GM23248 (cell line): ENCODE results near the gene LRRC7. TPM values are rescaled to one million over a fixed set of nuclear protein-coding genes. Genes with fewer than 3 reads are reported as not detected.

ENCODE experiments used
- DNase-seq: peaks from one replicate; pipeline ENCODE4 v3.0.0-alpha.2; 2015
- H2AFZ ChIP-seq: fragments of 200-600 bp; sonication (generic); 2 replicates; pipeline ENCODE4 v1.6.1; 2016; ENCODE audit warnings: antibody characterized with exemption
- H3F3A ChIP-seq: fragments of 200-600 bp; sonication (generic); 2 replicates; pipeline ENCODE4 v1.6.1; 2016; ENCODE audit warnings: mild to moderate bottlenecking, antibody characterized with exemption, mixed run types; ENCODE audit not compliant: insufficient read depth
- H3K27ac ChIP-seq: fragments of 200-600 bp; sonication (generic); 2 replicates; pipeline ENCODE4 v1.5.1; 2016; ENCODE audit warnings: mild to moderate bottlenecking
- H3K27me3 ChIP-seq: fragments of 200-600 bp; sonication (generic); replicated peaks from 2 replicates; pipeline ENCODE4 v1.6.1; 2016; ENCODE audit warnings: mild to moderate bottlenecking; ENCODE audit not compliant: insufficient read depth
- H3K36me3 ChIP-seq: fragments of 200-600 bp; sonication (generic); 2 replicates; pipeline ENCODE4 v1.6.1; 2016; ENCODE audit warnings: low read depth, mild to moderate bottlenecking
- H3K4me1 ChIP-seq: fragments of 200-600 bp; sonication (generic); 2 replicates; pipeline ENCODE4 v1.6.1; 2016; ENCODE audit warnings: mild to moderate bottlenecking; ENCODE audit not compliant: insufficient read depth
- H3K4me2 ChIP-seq: fragments of 200-600 bp; sonication (generic); one replicate; pipeline ENCODE4 v1.6.1; 2016; ENCODE audit warnings: mild to moderate bottlenecking; ENCODE audit not compliant: unreplicated experiment
- H3K4me3 ChIP-seq: fragments of 200-600 bp; sonication (generic); 2 replicates; pipeline ENCODE4 v1.5.1; 2016; ENCODE audit warnings: mild to moderate bottlenecking
- H3K79me2 ChIP-seq: fragments of 200-600 bp; sonication (generic); 2 replicates; pipeline ENCODE4 v1.6.1; 2016; ENCODE audit warnings: mild to moderate bottlenecking; ENCODE audit not compliant: insufficient read depth
- H3K9ac ChIP-seq: fragments of 200-600 bp; sonication (generic); 2 replicates; pipeline ENCODE4 v1.6.1; 2016; ENCODE audit warnings: mild to moderate bottlenecking
- H3K9me2 ChIP-seq: fragments of 200-600 bp; sonication (generic); 2 replicates; pipeline ENCODE4 v1.6.1; 2016; ENCODE audit warnings: mixed run types, mild to moderate bottlenecking, moderate library complexity; ENCODE audit not compliant: insufficient read depth
- H3K9me3 ChIP-seq: fragments of 200-600 bp; sonication (generic); one replicate; pipeline ENCODE4 v1.6.1; 2017; ENCODE audit warnings: low read depth
- H4K20me1 ChIP-seq: fragments of 200-600 bp; sonication (generic); 2 replicates; pipeline ENCODE4 v1.6.0; 2016; ENCODE audit not compliant: insufficient read depth
- EZH2 ChIP-seq: fragments of 200-600 bp; sonication (generic); IDR thresholded peaks from 2 replicates; pipeline ENCODE4 v1.6.1; 2018; ENCODE audit warnings: antibody characterized with exemption, mild to moderate bottlenecking; ENCODE audit not compliant: insufficient read depth, poor library complexity, severe bottlenecking
- EZH2phosphoT487 ChIP-seq: fragments of 200-600 bp; sonication (generic); IDR thresholded peaks from 2 replicates; pipeline ENCODE4 v1.6.1; 2018; ENCODE audit warnings: antibody characterized with exemption, moderate library complexity, mild to moderate bottlenecking, low read depth; ENCODE audit not compliant: insufficient read depth
- WGBS, 2 experiments: methylation state at CpG; one replicate each; pipeline ENCODE4 v1.1.6; 2015 to 2017; ENCODE audit warnings: low lambda C conversion rate in 2 of 2, low coverage in 1 of 2; ENCODE audit errors: missing lambda C conversion rate in 2 of 2; 5-methylcytosine and 5-hydroxymethylcytosine counted together
- in situ Hi-C: fragments of 300-500 bp; cut with MboI; formaldehyde crosslinking; loops from 2 replicates; pipeline ENCODE4 v1.15.0; 2020
- polyA plus RNA-seq: library from polyadenylated mRNA; unstranded; fragments of >200 nt; fragmentation: Nextera tagmentation; extraction: Ambion mirVana; gene quantifications from 2 replicates; pipeline ENCODE4 v1.2.1, GENCODE V29; 2016
- total RNA-seq: library from RNA; depleted of rRNA; stranded (reverse); fragments of >200 nt; shearing (Covaris generic); gene quantifications from 2 replicates; pipeline ENCODE4 v1.2.3, GENCODE V29; 2014

The LRRC7 gene
- total and polyA plus RNA-seq, 2 experiments from 2014 or later, result 0.29 TPM; not detected in 1

DNA sequence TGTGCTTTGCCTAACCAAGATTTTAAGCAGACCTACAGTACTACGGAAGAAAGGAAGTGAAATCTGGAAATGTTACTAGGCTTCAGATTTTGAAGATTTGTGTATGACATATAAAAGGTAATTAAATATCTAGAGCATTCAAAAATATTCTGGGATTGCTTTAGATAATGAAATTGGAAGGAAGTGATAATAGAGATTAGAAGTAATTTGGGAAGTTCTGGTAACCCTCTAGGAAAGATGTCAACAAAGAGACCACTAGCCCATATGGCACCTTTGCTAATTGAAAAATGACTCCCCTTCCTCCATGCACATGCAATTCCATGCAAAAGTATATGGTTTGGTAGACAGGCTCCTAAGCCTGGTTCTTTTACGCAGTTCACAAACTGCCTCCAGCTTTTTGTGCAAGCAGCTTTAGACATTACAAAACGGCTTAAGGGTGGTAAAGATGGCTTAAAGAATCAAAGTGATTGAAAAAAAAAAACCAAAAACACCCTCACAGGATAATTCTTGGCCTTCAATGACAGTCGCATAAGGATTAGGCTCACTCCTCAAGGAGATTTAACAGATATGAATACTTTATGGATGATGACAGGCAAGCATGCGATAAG lies 81.8 kb downstream of the LRRC7 start:
- H3K4me1 ChIP-seq, result no peaks in the 10 kb centered on the region
- no peaks in the 10 kb centered on the region for H3F3A ChIP-seq
- WGBS, 2 experiments, result 73 to 78% methylated on average over 5 of the region's 5 CpGs
- H3K79me2 ChIP-seq, result no peaks in the 10 kb centered on the region
- no peak overlapping the region for H2AFZ ChIP-seq
- no peak overlapping the region for H3K27ac ChIP-seq
- no peaks in the 10 kb centered on the region for H4K20me1 ChIP-seq
- H3K9ac ChIP-seq, result no peak overlapping the region
- TF ChIP-seq EZH2phosphoT487 (no peak), EZH2 (no peak)
- H3K9me3 ChIP-seq, result no peaks in the 10 kb centered on the region
- no peak overlapping the region for H3K4me2 ChIP-seq
- H3K4me3 ChIP-seq, result no peak overlapping the region
- H3K36me3 ChIP-seq, result no peaks in the 10 kb centered on the region
- in situ Hi-C loops, result no loop called here
- no peak for DNase-seq
- no peaks in the 10 kb centered on the region for H3K27me3 ChIP-seq
- H3K9me2 ChIP-seq, result no peaks in the 10 kb centered on the region

DNA sequence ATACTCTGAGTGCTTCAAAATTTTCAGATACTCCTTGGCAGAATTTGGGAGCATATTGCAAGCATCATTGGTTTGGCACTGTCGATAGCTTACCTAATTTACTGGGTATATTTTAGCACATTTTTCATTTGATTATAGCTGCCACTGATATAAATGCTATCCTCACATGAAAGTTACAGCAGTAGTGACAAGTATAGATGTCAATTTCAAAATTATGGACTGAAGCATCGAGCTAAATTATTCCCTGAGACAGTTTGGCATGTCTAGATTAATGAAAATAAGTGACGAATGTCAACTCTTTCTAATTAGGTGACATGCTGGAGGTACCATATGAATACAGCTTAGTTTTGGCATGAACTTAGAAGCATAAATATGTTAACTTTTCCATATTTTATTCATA lies 83.1 kb downstream of the LRRC7 start:
- TF ChIP-seq EZH2, result no peak
- TF ChIP-seq EZH2phosphoT487, result no peak
- no peaks in the 10 kb centered on the region for H3K9me2 ChIP-seq
- H3K4me3 ChIP-seq, result no peak overlapping the region
- H4K20me1 ChIP-seq, result no peaks in the 10 kb centered on the region
- H3K27me3 ChIP-seq, result no peaks in the 10 kb centered on the region
- no peaks in the 10 kb centered on the region for H3F3A ChIP-seq
- H3K9me3 ChIP-seq, result no peaks in the 10 kb centered on the region
- WGBS, 2 experiments, result 71 to 72% methylated on average over 3 of the region's 3 CpGs
- H3K36me3 ChIP-seq, result no peaks in the 10 kb centered on the region
- no peaks in the 10 kb centered on the region for H3K4me1 ChIP-seq
- no peak overlapping the region for H3K9ac ChIP-seq
- no peak for DNase-seq
- H2AFZ ChIP-seq, result no peak overlapping the region
- H3K27ac ChIP-seq, result no peak overlapping the region
- H3K79me2 ChIP-seq, result no peaks in the 10 kb centered on the region
- H3K4me2 ChIP-seq, result no peak overlapping the region
- in situ Hi-C loops, result no loop called here

DNA sequence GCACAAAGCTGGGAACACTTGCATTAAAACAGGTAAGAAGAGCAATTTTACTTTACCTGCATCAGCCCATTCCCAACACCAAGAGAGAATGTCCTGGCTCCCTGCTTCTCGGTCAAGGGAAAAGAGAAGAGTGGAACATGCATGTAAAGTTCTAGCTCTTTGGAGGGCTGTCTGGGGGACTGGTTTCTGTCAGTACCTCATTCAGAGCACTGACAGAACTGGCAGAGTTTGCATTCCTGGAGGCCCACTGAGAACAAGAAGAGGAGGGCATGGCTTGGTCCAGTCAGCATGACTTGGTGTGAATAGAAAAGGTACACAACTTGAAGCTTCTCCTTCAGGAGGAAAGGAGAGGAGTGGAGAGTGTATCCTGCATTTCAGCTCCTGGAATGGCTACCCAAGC lies 83.9 kb downstream of the LRRC7 start:
- Histone ChIP-seq H3K36me3 (no peaks in the 10 kb centered on the region), H3K9me3 (no peaks in the 10 kb centered on the region), H3K9me2 (no peaks in the 10 kb centered on the region), H4K20me1 (no peaks in the 10 kb centered on the region), H3K4me3 (no peak overlapping the region), H3K4me2 (no peak overlapping the region), H3F3A (no peaks in the 10 kb centered on the region), H3K27ac (no peak overlapping the region), H2AFZ (no peak overlapping the region), H3K4me1 (no peaks in the 10 kb centered on the region), H3K9ac (no peak overlapping the region), H3K79me2 (no peaks in the 10 kb centered on the region), H3K27me3 (no peaks in the 10 kb centered on the region)
- 31 to 37% methylated on average over 1 of the region's 1 CpG for WGBS, 2 experiments
- TF ChIP-seq EZH2phosphoT487 (no peak), EZH2 (no peak)
- in situ Hi-C loops, result no loop called here
- DNase-seq, result no peak

DNA sequence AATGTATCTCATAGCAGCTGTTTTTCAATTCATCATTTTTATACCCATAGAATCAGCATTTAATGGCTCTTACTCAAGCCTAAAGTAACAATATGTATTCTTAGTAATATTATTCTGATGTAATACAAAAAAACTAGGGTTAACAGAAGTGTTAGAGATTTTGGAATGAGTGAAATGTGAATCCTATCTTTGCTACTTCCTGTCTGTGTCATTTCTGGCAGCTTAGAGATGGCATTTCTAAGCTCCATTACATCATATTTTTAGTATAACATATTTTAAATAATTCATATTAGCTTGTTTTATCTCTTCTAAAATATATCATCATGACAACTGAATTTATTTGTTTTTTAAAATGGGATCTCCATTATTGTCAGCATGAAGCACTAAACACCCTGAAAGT lies 90.2 kb downstream of the LRRC7 start:
- Histone ChIP-seq H3K9me3 (no peaks in the 10 kb centered on the region), H3K4me3 (no peak overlapping the region), H3K4me1 (no peaks in the 10 kb centered on the region), H3K27ac (no peak overlapping the region), H3K4me2 (no peak overlapping the region), H2AFZ (no peak overlapping the region), H3F3A (no peaks in the 10 kb centered on the region), H3K36me3 (no peaks in the 10 kb centered on the region), H3K79me2 (no peaks in the 10 kb centered on the region), H3K9me2 (no peaks in the 10 kb centered on the region), H3K27me3 (no peaks in the 10 kb centered on the region), H4K20me1 (no peaks in the 10 kb centered on the region), H3K9ac (no peak overlapping the region)
- no peak for TF ChIP-seq EZH2
- no peak for TF ChIP-seq EZH2phosphoT487
- in situ Hi-C loops, result no loop called here
- DNase-seq, result no peak

DNA sequence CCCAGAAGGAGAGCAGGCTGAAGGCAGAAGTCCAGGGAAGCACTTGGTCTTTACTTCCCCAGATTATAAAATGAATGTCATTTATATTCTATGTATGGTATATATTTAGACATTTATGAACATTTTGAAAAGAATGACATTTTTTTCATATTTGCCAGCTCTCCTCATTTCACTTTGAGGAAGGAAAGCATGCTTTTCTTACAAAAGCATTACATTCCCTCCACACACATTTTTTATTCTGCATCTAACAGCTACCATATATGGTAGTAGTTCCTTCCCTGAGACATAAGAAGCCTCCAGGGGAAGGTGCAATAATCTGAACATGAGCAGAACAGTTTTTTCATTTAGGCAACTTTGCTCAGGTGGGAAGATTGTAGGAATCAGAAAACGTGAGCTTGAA lies 94.0 kb downstream of the LRRC7 start:
- no peak overlapping the region for H3K9ac ChIP-seq
- no peak for TF ChIP-seq EZH2
- TF ChIP-seq EZH2phosphoT487, result no peak
- H3K4me1 ChIP-seq, result no peaks in the 10 kb centered on the region
- H4K20me1 ChIP-seq, result no peaks in the 10 kb centered on the region
- 35 to 36% methylated on average over 1 of the region's 1 CpG for WGBS, 2 experiments
- no peak for DNase-seq
- no peaks in the 10 kb centered on the region for H3K36me3 ChIP-seq
- no peaks in the 10 kb centered on the region for H3K9me3 ChIP-seq
- in situ Hi-C loops, result no loop called here
- H3K4me2 ChIP-seq, result no peak overlapping the region
- H3K27me3 ChIP-seq, result no peaks in the 10 kb centered on the region
- no peak overlapping the region for H3K4me3 ChIP-seq
- no peaks in the 10 kb centered on the region for H3F3A ChIP-seq
- H3K9me2 ChIP-seq, result no peaks in the 10 kb centered on the region
- H3K27ac ChIP-seq, result no peak overlapping the region
- H3K79me2 ChIP-seq, result no peaks in the 10 kb centered on the region
- no peak overlapping the region for H2AFZ ChIP-seq
